NAMALWA (cell line): Measurements from ENCODE around the gene ACSBG1.

Experiments used
- DNase-seq: peaks from one replicate; pipeline ENCODE4 v3.0.0-alpha.2; 2015; ENCODE audit warnings: low spot score

The ACSBG1 gene

GRCh38 chr15:78203346-78204225, 30.8 kb downstream of the ACSBG1 start:
- DNase-seq = no peak

GRCh38 chr15:78201281-78202190, 32.8 kb downstream of the ACSBG1 start:
- no peak for DNase-seq

GRCh38 chr15:78200276-78200930, 34.0 kb downstream of the ACSBG1 start:
- DNase-seq = no peak

- no peak for DNase-seq
Observed at GRCh38 chr15:78197632-78198031, 36.7 kb downstream of the ACSBG1 start.

- peak; percentile 48 for DNase-seq
Observed at GRCh38 chr15:78195735-78196201, 38.6 kb downstream of the ACSBG1 start.

GRCh38 chr15:78194568-78194925, 39.8 kb downstream of the ACSBG1 start:
- no peak for DNase-seq

- no peak for DNase-seq
Observed at GRCh38 chr15:78193731-78194567, 40.4 kb downstream of the ACSBG1 start.

- DNase-seq = no peak
Observed at GRCh38 chr15:78192826-78193594, 41.4 kb downstream of the ACSBG1 start.

GRCh38 chr15:78182821-78183220, 51.5 kb downstream of the ACSBG1 start:
- DNase-seq = no peak

- DNase-seq = no peak
Observed at GRCh38 chr15:78182336-78182700, 52.0 kb downstream of the ACSBG1 start.

GRCh38 chr15:78179906-78180305, 54.5 kb downstream of the ACSBG1 start:
- DNase-seq = no peak

GRCh38 chr15:78179286-78179840, 55.0 kb downstream of the ACSBG1 start:
- DNase-seq = no peak

- DNase-seq = no peak
Observed at GRCh38 chr15:78178064-78178463, 56.3 kb downstream of the ACSBG1 start.

GRCh38 chr15:78177447-78177873, 56.9 kb downstream of the ACSBG1 start:
- DNase-seq = peak; percentile 71

GRCh38 chr15:78175330-78175729, 59.0 kb downstream of the ACSBG1 start:
- no peak for DNase-seq

GRCh38 chr15:78174401-78174800, 60.0 kb downstream of the ACSBG1 start:
- peak; percentile 71 for DNase-seq

- DNase-seq = no peak
Observed at GRCh38 chr15:78171864-78172472, 62.4 kb downstream of the ACSBG1 start.

- peak; percentile 70 for DNase-seq
Observed at GRCh38 chr15:78170848-78171773, 63.3 kb downstream of the ACSBG1 start.

GRCh38 chr15:78168608-78169007, 65.8 kb downstream of the ACSBG1 start:
- peak; percentile 46 for DNase-seq
